ENCODE measurements around the gene METTL3. TPM values are rescaled to one million over a fixed set of nuclear protein-coding genes. Genes with fewer than 3 reads are reported as not detected.

METTL3 gene
- total and polyA plus RNA-seq, 2 of the 13 experiments (the other 11 are each of a cell fraction or from before 2014, with no cell fraction given), result 123 to 130 TPM

GRCh38 chr14:21476925-21477681 is 34.0 kb downstream of the METTL3 start, which contains the start of the genes RAB2B and TOX4 (continued):
- TF ChIP-seq ZXDC (CRISPR knock-in tag; IDR thresholded peaks at IDR 0.05) (no peak), SMAD1 (CRISPR knock-in tag; IDR thresholded peaks at IDR 0.05; ENCODE audit: borderline replicate concordance, low read depth) (peak; percentile 61; the same call in 1 of the 2 replicates), KDM1A (CRISPR knock-in tag; IDR thresholded peaks at IDR 0.05) (no peak), MAF1 (CRISPR knock-in tag; IDR thresholded peaks at IDR 0.05; ENCODE audit: borderline replicate concordance) (peak; percentile 64; the same call in 1 of the 2 replicates), KDM6A (CRISPR knock-in tag; IDR thresholded peaks at IDR 0.05; ENCODE audit: low read depth) (no peak), ZNF431 (CRISPR knock-in tag; IDR thresholded peaks at IDR 0.05; ENCODE audit: borderline replicate concordance, low read depth) (0 out of 2 replicates have a peak, but pooled peaks have one; percentile 62), ZNF850 (CRISPR knock-in tag; conservative IDR thresholded peaks at IDR 0.05) (no peak), DBP (CRISPR knock-in tag; IDR thresholded peaks at IDR 0.05; ENCODE audit: not compliant biosample characterization) (no peak), PLSCR1 (CRISPR knock-in tag; IDR thresholded peaks at IDR 0.05; ENCODE audit: borderline replicate concordance) (no peak), ZNF589 (CRISPR knock-in tag; conservative IDR thresholded peaks at IDR 0.05) (peak; percentile 96), YEATS2 (CRISPR knock-in tag; IDR thresholded peaks at IDR 0.05; ENCODE audit: borderline replicate concordance) (peak; percentile 98), HHEX (CRISPR knock-in tag; IDR thresholded peaks at IDR 0.05) (peak; percentile 73; the same call in 1 of the 2 replicates), ZMYM4 (CRISPR knock-in tag; IDR thresholded peaks at IDR 0.05) (peak; percentile 99), ZNF235 (CRISPR knock-in tag; IDR thresholded peaks at IDR 0.05; ENCODE audit: borderline replicate concordance) (peak; percentile 61; the same call in 1 of the 2 replicates), ZFP41 (CRISPR knock-in tag; IDR thresholded peaks at IDR 0.05; ENCODE audit: borderline replicate concordance) (peak; percentile 86; the same call in 1 of the 2 replicates), SKI (IDR thresholded peaks at IDR 0.05; ENCODE audit: partially characterized antibody) (peak; percentile 49), PLRG1 (conservative IDR thresholded peaks at IDR 0.05) (no peak)
- TF ChIP-seq, protein P1, sequence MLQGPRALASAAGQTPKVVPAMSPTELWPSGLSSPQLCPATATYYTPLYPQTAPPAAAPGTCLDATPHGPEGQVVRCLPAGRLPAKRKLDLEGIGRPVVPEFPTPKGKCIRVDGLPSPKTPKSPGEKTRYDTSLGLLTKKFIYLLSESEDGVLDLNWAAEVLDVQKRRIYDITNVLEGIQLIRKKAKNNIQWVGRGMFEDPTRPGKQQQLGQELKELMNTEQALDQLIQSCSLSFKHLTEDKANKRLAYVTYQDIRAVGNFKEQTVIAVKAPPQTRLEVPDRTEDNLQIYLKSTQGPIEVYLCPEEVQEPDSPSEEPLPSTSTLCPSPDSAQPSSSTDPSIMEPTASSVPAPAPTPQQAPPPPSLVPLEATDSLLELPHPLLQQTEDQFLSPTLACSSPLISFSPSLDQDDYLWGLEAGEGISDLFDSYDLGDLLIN (CRISPR knock-in tag; IDR thresholded peaks at IDR 0.05; ENCODE audit: borderline replicate concordance), result peak; percentile 78; the same call in 1 of the 2 replicates
- TF ChIP-seq, protein P2, sequence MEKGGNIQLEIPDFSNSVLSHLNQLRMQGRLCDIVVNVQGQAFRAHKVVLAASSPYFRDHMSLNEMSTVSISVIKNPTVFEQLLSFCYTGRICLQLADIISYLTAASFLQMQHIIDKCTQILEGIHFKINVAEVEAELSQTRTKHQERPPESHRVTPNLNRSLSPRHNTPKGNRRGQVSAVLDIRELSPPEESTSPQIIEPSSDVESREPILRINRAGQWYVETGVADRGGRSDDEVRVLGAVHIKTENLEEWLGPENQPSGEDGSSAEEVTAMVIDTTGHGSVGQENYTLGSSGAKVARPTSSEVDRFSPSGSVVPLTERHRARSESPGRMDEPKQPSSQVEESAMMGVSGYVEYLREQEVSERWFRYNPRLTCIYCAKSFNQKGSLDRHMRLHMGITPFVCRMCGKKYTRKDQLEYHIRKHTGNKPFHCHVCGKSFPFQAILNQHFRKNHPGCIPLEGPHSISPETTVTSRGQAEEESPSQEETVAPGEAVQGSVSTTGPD (CRISPR knock-in tag; IDR thresholded peaks at IDR 0.05), result no peak
- TF ChIP-seq, protein P3, sequence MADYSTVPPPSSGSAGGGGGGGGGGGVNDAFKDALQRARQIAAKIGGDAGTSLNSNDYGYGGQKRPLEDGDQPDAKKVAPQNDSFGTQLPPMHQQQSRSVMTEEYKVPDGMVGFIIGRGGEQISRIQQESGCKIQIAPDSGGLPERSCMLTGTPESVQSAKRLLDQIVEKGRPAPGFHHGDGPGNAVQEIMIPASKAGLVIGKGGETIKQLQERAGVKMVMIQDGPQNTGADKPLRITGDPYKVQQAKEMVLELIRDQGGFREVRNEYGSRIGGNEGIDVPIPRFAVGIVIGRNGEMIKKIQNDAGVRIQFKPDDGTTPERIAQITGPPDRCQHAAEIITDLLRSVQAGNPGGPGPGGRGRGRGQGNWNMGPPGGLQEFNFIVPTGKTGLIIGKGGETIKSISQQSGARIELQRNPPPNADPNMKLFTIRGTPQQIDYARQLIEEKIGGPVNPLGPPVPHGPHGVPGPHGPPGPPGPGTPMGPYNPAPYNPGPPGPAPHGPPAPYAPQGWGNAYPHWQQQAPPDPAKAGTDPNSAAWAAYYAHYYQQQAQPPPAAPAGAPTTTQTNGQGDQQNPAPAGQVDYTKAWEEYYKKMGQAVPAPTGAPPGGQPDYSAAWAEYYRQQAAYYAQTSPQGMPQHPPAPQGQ (CRISPR knock-in tag; IDR thresholded peaks at IDR 0.05; ENCODE audit: borderline replicate concordance), result peak; percentile 96; the same call in 1 of the 2 replicates
